Liver (tissue), 9 donors: ENCODE data around the gene BTBD1. TPM values are rescaled to one million over a fixed set of nuclear protein-coding genes. Genes with fewer than 3 reads are reported as not detected.

Experiments used
- DNase-seq: peaks from one replicate; pipeline ENCODE4 v3.0.0-alpha.2; 2017; ENCODE audit warnings: low spot score
- H3K27ac ChIP-seq, 2 donors: one replicate each; pipeline ENCODE4 v1.7.0; 2013; ENCODE audit warnings: inconsistent platforms in 2 of 2, low read length in 2 of 2, control low read depth in 1 of 2, low read depth in 1 of 2, mild to moderate bottlenecking in 1 of 2
- H3K27me3 ChIP-seq, 4 donors: one replicate each; pipeline versions ENCODE4 v1.6.1 to v1.7.0; 2013; ENCODE audit warnings: low read length in 3 of 4, inconsistent platforms in 1 of 4, mild to moderate bottlenecking in 1 of 4, moderate library complexity in 1 of 4; ENCODE audit not compliant: control insufficient read depth in 4 of 4, insufficient read depth in 4 of 4
- H3K36me3 ChIP-seq, 4 donors: one replicate each; pipeline versions ENCODE4 v1.6.1 to v1.7.0; 2013; ENCODE audit warnings: low read length in 3 of 4, mild to moderate bottlenecking in 3 of 4, low read depth in 1 of 4, moderate library complexity in 1 of 4; ENCODE audit not compliant: control insufficient read depth in 4 of 4, insufficient read depth in 3 of 4
- H3K4me1 ChIP-seq, 4 donors: one replicate each; pipeline versions ENCODE4 v1.6.1 to v1.7.0; 2013; ENCODE audit warnings: low read length in 3 of 4, mild to moderate bottlenecking in 3 of 4, moderate library complexity in 1 of 4; ENCODE audit not compliant: control insufficient read depth in 4 of 4, insufficient read depth in 4 of 4
- H3K4me3 ChIP-seq, 3 donors: one replicate each; pipeline versions ENCODE4 v1.6.1 to v1.7.0; 2013; ENCODE audit warnings: low read length in 3 of 3, control low read depth in 1 of 3, low read depth in 1 of 3, mild to moderate bottlenecking in 1 of 3
- H3K9ac ChIP-seq, 2 donors: one replicate each; pipeline ENCODE4 v1.7.0; 2013; ENCODE audit warnings: low read length in 2 of 2, mild to moderate bottlenecking in 2 of 2, moderate library complexity in 2 of 2, control low read depth in 1 of 2, low read depth in 1 of 2
- H3K9me3 ChIP-seq, 4 donors: one replicate each; pipeline versions ENCODE4 v1.6.1 to v1.7.0; 2013; ENCODE audit warnings: low read length in 3 of 4; ENCODE audit not compliant: control insufficient read depth in 4 of 4
- ATF3 ChIP-seq: IDR thresholded peaks from 2 replicates; pipeline ENCODE4 v1.6.1; 2016; ENCODE audit warnings: antibody characterized with exemption
- CTCF ChIP-seq: fragments of 150-350 bp; IDR thresholded peaks from 2 replicates; pipeline ENCODE4 v1.5.1; 2017; ENCODE audit warnings: improper control_type of control experiment, low read depth, low read length; ENCODE audit not compliant: missing input control
- EGR1 ChIP-seq, 2 donors: IDR thresholded peaks; 2 replicates each; pipeline ENCODE4 v1.6.1; 2016 to 2018; ENCODE audit warnings: antibody characterized with exemption in 2 of 2, low read depth in 2 of 2
- FOXA1 ChIP-seq: IDR thresholded peaks from 2 replicates; pipeline ENCODE4 v1.6.1; 2016; ENCODE audit warnings: antibody characterized with exemption
- FOXA2 ChIP-seq: IDR thresholded peaks from 2 replicates; pipeline ENCODE4 v1.6.1; 2016; ENCODE audit warnings: antibody characterized with exemption
- GABPA ChIP-seq, 2 donors: IDR thresholded peaks in 1 of 2; conservative IDR thresholded peaks in 1 of 2; 2 replicates each; pipeline ENCODE4 v1.6.1; 2016; ENCODE audit warnings: antibody characterized with exemption in 2 of 2, mild to moderate bottlenecking in 1 of 2, moderate library complexity in 1 of 2
- HNF4A ChIP-seq, 2 donors: conservative IDR thresholded peaks; 2 replicates each; pipeline ENCODE4 v1.6.1; 2016; ENCODE audit warnings: antibody characterized with exemption in 2 of 2, mild to moderate bottlenecking in 2 of 2
- HNF4G ChIP-seq: IDR thresholded peaks from 2 replicates; pipeline ENCODE4 v1.6.1; 2016; ENCODE audit warnings: antibody characterized with exemption
- JUND ChIP-seq, 2 donors: IDR thresholded peaks; 2 replicates each; pipeline ENCODE4 v1.6.1; 2016; ENCODE audit warnings: antibody characterized with exemption in 2 of 2
- MAX ChIP-seq: IDR thresholded peaks from 2 replicates; pipeline ENCODE4 v1.6.1; 2016; ENCODE audit warnings: antibody characterized with exemption
- NR2F2 ChIP-seq: IDR thresholded peaks from 2 replicates; pipeline ENCODE4 v1.6.1; 2016; ENCODE audit warnings: antibody characterized with exemption
- RAD21 ChIP-seq, 2 donors: IDR thresholded peaks; 2 replicates each; pipeline ENCODE4 v1.6.1; 2016; ENCODE audit warnings: antibody characterized with exemption in 2 of 2, mild to moderate bottlenecking in 2 of 2
- REST ChIP-seq: IDR thresholded peaks from 2 replicates; pipeline ENCODE4 v1.6.1; 2016; ENCODE audit warnings: antibody characterized with exemption, mild to moderate bottlenecking
- RXRA ChIP-seq, 2 donors: IDR thresholded peaks; 2 replicates each; pipeline ENCODE4 v1.6.1; 2017 to 2018; ENCODE audit warnings: antibody characterized with exemption in 2 of 2, mild to moderate bottlenecking in 1 of 2
- SP1 ChIP-seq: IDR thresholded peaks from 2 replicates; pipeline ENCODE4 v1.6.1; 2018; ENCODE audit warnings: antibody characterized with exemption, mild to moderate bottlenecking
- TAF1 ChIP-seq: conservative IDR thresholded peaks from 2 replicates; pipeline ENCODE4 v1.6.1; 2016; ENCODE audit warnings: antibody characterized with exemption, mild to moderate bottlenecking
- YY1 ChIP-seq: IDR thresholded peaks from 2 replicates; pipeline ENCODE4 v1.6.1; 2016; ENCODE audit warnings: antibody characterized with exemption, mild to moderate bottlenecking
- ZBTB33 ChIP-seq: IDR thresholded peaks from 2 replicates; pipeline ENCODE4 v1.6.1; 2016; ENCODE audit warnings: antibody characterized with exemption
- WGBS: extraction: QIAGEN DNeasy Blood & Tissue Kit; methylation state at CpG from one replicate; pipeline ENCODE4 v1.1.7; 2013; 5-methylcytosine and 5-hydroxymethylcytosine counted together
- polyA plus RNA-seq, 2 donors: library from polyadenylated mRNA; stranded (reverse) in 1 of 2; unstranded in 1 of 2; fragments of 200-250 nt in 1 of 2; fragments of >200 nt in 1 of 2; fragmentation: Nextera tagmentation in 1 of 2; extraction: Ambion mirVana in 1 of 2; gene quantifications; one replicate each; pipeline versions ENCODE4 v1.2.1 to v1.2.3, GENCODE V29; 2013 to 2015
- total RNA-seq, 2 donors: library from RNA; depleted of rRNA; stranded (reverse); fragments of >200 nt; gene quantifications; one replicate each; pipeline ENCODE4 v1.2.3, GENCODE V29; 2014
- donor health status: healthy.
- donor health status: healthy.
- donor health status: healthy.
- donor health status: healthy.
- donor health status: healthy.

Gene BTBD1
- total and polyA plus RNA-seq, 4 donors: 8.6 to 43.9 (median 27.6) TPM

- no peak for DNase-seq
- H3K27ac ChIP-seq: no peak overlapping the region
- no peaks in the 10 kb centered on the region for H3K27me3 ChIP-seq
- peaks cover 8 to 39% (median 33%) of the 10 kb centered on the region in 4 donors for H3K4me1 ChIP-seq
- whole genome bisulfite sequencing: 88% methylated on average over 4 of the region's 4 CpGs
- H3K9ac ChIP-seq: no peak overlapping the region
- no peaks in the 10 kb centered on the region for H3K9me3 ChIP-seq
- no peak overlapping the region for H3K4me3 ChIP-seq
- TF ChIP-seq REST (no peak), HNF4A (conservative IDR thresholded peaks at IDR 0.05) (no peak), MAX (no peak), SP1 (no peak), ATF3 (no peak), RAD21 (IDR thresholded peaks at IDR 0.05) (no peak), NR2F2 (no peak), ZBTB33 (no peak), JUND (IDR thresholded peaks at IDR 0.05) (no peak), FOXA2 (no peak), EGR1 (IDR thresholded peaks at IDR 0.05; ENCODE audit: low read depth in 2 of 2) (no peak), RXRA (IDR thresholded peaks at IDR 0.05) (no peak), YY1 (no peak), HNF4G (no peak), FOXA1 (no peak), TAF1 (no peak)
- H3K36me3 ChIP-seq: no peaks in the 10 kb centered on the region
Observed at GRCh38 chr15:82968066-82968465, 99.0 kb downstream of the BTBD1 start.

GRCh38 chr15:82966671-82967071 lies 100.4 kb downstream of the BTBD1 start:
- WGBS: 80% methylated on average over 4 of the region's 4 CpGs
- Histone ChIP-seq H3K27ac (no peak overlapping the region), H3K9me3 (no peaks in the 10 kb centered on the region)

More at GRCh38 chr15:82966671-82967071, 100.4 kb downstream of the BTBD1 start:
- Histone ChIP-seq H3K9ac (no peak overlapping the region), H3K4me3 (no peak overlapping the region), H3K4me1 (peaks cover 5 to 25% (median 20%) of the 10 kb centered on the region in 4 donors), H3K27me3 (no peaks in the 10 kb centered on the region), H3K36me3 (no peaks in the 10 kb centered on the region)
- TF ChIP-seq GABPA (IDR thresholded peaks at IDR 0.05 in 1 of 2, conservative IDR thresholded peaks at IDR 0.05 in 1 of 2): no peak
- no peak for TF ChIP-seq HNF4A (conservative IDR thresholded peaks at IDR 0.05)
- no peak for TF ChIP-seq RAD21 (IDR thresholded peaks at IDR 0.05)
- no peak for TF ChIP-seq MAX
- TF ChIP-seq FOXA2: no peak
- TF ChIP-seq TAF1: no peak
- TF ChIP-seq RXRA (IDR thresholded peaks at IDR 0.05): no peak
- TF ChIP-seq JUND (IDR thresholded peaks at IDR 0.05): no peak
- no peak for TF ChIP-seq CTCF
- TF ChIP-seq ZBTB33: no peak
- no peak for TF ChIP-seq ATF3
- no peak for TF ChIP-seq HNF4G
- no peak for TF ChIP-seq YY1
- no peak for TF ChIP-seq FOXA1
- no peak for DNase-seq
